Measurements from ENCODE around the gene DNAJC18. TPM values are rescaled to one million over a fixed set of nuclear protein-coding genes. Genes with fewer than 3 reads are reported as not detected.
A peak's percentile ranks its signal among the peaks of the same experiment; 100 is the strongest.

Gene DNAJC18
- total and polyA plus RNA-seq, 2 donors (not counting 1 experiment from before 2014, with no cell fraction given), result 2.0 to 13.6 TPM

- Mint-ChIP-seq H3K27me3 (no peaks in the 10 kb centered on the region), H3K9me3 (ENCODE audit: insufficient read depth) (no peaks in the 10 kb centered on the region), H3K27ac (no peak overlapping the region), H3K4me3 (no peak overlapping the region), H3K4me1 (peaks cover 2% of the 10 kb centered on the region)
- no peak overlapping the region for H2AFZ ChIP-seq (ENCODE audit: insufficient read depth, low read depth, low read length, poor library complexity, severe bottlenecking)
- no peak overlapping the region for H3K27ac ChIP-seq (ENCODE audit: low read length in 2 of 2)
- ATAC-seq (ENCODE audit: low read depth) (no peak), DNase-seq (no peak)
- POLR2A ChIA-PET, result no interaction called here
- no peaks in the 10 kb centered on the region for H3K27me3 ChIP-seq (replicated peaks in 1 of 4; ENCODE audit: control extremely low read depth in 1 of 4, control insufficient read depth in 3 of 4, insufficient read depth in 4 of 4, low read length in 3 of 4)
- no peak overlapping the region for H3K4me2 ChIP-seq (replicated peaks; ENCODE audit: low read depth, low read length, poor library complexity, severe bottlenecking)
- H3K36me3 ChIP-seq (replicated peaks in 1 of 2; ENCODE audit: control extremely low read depth in 1 of 2, control insufficient read depth in 1 of 2, extremely low read depth in 1 of 2, insufficient read depth in 2 of 2, low read length in 1 of 2), result peaks cover 0 to 8% of the 10 kb centered on the region in 2 experiments
- H3K9ac ChIP-seq (ENCODE audit: low read length), result no peak overlapping the region
- no peaks in the 10 kb centered on the region for H3K9me3 ChIP-seq (ENCODE audit: control extremely low read depth in 1 of 3, control insufficient read depth in 2 of 3, insufficient read depth in 1 of 3, low read length in 2 of 3)
- no peaks in the 10 kb centered on the region for H3K4me1 ChIP-seq (ENCODE audit: control insufficient read depth in 2 of 2, insufficient read depth in 2 of 2, low read length in 2 of 2)
- no peaks in the 10 kb centered on the region for H3K79me2 ChIP-seq (ENCODE audit: control insufficient read depth, insufficient read depth, low read length)
- CTCF ChIA-PET, result interaction anchor here (1.0 to 8.0 kb wide), 3 partner anchors 15 to 90 kb away, joined by 3 to 168 read pairs (median 4); no protein-coding TSS in a partner anchor
- 90% methylated on average over 4 of the region's 5 CpGs for WGBS (ENCODE audit: insufficient coverage)
- no peak for TF ChIP-seq EZH2 (IDR thresholded peaks at IDR 0.05; ENCODE audit: borderline replicate concordance, insufficient read depth, low read depth, low read length, poor library complexity, severe bottlenecking)
- TF ChIP-seq, protein P1, sequence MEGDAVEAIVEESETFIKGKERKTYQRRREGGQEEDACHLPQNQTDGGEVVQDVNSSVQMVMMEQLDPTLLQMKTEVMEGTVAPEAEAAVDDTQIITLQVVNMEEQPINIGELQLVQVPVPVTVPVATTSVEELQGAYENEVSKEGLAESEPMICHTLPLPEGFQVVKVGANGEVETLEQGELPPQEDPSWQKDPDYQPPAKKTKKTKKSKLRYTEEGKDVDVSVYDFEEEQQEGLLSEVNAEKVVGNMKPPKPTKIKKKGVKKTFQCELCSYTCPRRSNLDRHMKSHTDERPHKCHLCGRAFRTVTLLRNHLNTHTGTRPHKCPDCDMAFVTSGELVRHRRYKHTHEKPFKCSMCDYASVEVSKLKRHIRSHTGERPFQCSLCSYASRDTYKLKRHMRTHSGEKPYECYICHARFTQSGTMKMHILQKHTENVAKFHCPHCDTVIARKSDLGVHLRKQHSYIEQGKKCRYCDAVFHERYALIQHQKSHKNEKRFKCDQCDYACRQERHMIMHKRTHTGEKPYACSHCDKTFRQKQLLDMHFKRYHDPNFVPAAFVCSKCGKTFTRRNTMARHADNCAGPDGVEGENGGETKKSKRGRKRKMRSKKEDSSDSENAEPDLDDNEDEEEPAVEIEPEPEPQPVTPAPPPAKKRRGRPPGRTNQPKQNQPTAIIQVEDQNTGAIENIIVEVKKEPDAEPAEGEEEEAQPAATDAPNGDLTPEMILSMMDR (IDR thresholded peaks at IDR 0.05), result no peak
- intact Hi-C loops (cut with micrococcal nuclease), result no loop called here
- no peak overlapping the region for H3K4me3 ChIP-seq (ENCODE audit: control extremely low read depth in 1 of 5, extremely low read depth in 1 of 5, insufficient read depth in 1 of 5, low read depth in 2 of 5, low read length in 4 of 5)
- no peaks in the 10 kb centered on the region for H4K20me1 ChIP-seq (ENCODE audit: control insufficient read depth, insufficient read depth, low read length, poor library complexity, severe bottlenecking)
Observed at GRCh38 chr5:139425497-139425896, 13.8 kb downstream of the DNAJC18 start.

- ChIA-PET CTCF (interaction anchor here (0.5 to 8.0 kb wide), 54 partner anchors 8 to 1298 kb away, joined by 3 to 168 read pairs (median 4); partner anchors contain the start of genes DNAJC18, MATR3, PROB1 and SPATA24), POLR2A (interaction anchor here (0.6 to 0.7 kb wide), 3 partner anchors 95 to 220 kb away, joined by 3 to 4 read pairs (median 4); no protein-coding TSS in a partner anchor)
- Histone ChIP-seq H4K20me1 (ENCODE audit: control insufficient read depth, insufficient read depth, low read length, poor library complexity, severe bottlenecking) (no peaks in the 10 kb centered on the region), H3K79me2 (ENCODE audit: control insufficient read depth, insufficient read depth, low read length) (no peaks in the 10 kb centered on the region), H3K9me3 (ENCODE audit: control extremely low read depth in 1 of 3, control insufficient read depth in 2 of 3, insufficient read depth in 1 of 3, low read length in 2 of 3) (no peaks in the 10 kb centered on the region), H2AFZ (ENCODE audit: insufficient read depth, low read depth, low read length, poor library complexity, severe bottlenecking) (no peak overlapping the region), H3K9ac (ENCODE audit: low read length) (no peak overlapping the region), H3K27ac (ENCODE audit: low read length in 2 of 2) (no peak overlapping the region), H3K36me3 (replicated peaks in 1 of 2; ENCODE audit: control extremely low read depth in 1 of 2, control insufficient read depth in 1 of 2, extremely low read depth in 1 of 2, insufficient read depth in 2 of 2, low read length in 1 of 2) (peaks cover 6 to 12% of the 10 kb centered on the region in 2 experiments), H3K4me2 (replicated peaks; ENCODE audit: low read depth, low read length, poor library complexity, severe bottlenecking) (no peak overlapping the region), H3K4me3 (ENCODE audit: control extremely low read depth in 1 of 5, extremely low read depth in 1 of 5, insufficient read depth in 1 of 5, low read depth in 2 of 5, low read length in 4 of 5) (no peak overlapping the region), H3K27me3 (replicated peaks in 1 of 4; ENCODE audit: control extremely low read depth in 1 of 4, control insufficient read depth in 3 of 4, insufficient read depth in 4 of 4, low read length in 3 of 4) (no peaks in the 10 kb centered on the region), H3K4me1 (ENCODE audit: control insufficient read depth in 2 of 2, insufficient read depth in 2 of 2, low read length in 2 of 2) (no peaks in the 10 kb centered on the region)
- TF ChIP-seq, protein P1 (IDR thresholded peaks at IDR 0.05), result peak; percentile 88
- no peak for TF ChIP-seq EZH2 (IDR thresholded peaks at IDR 0.05; ENCODE audit: borderline replicate concordance, insufficient read depth, low read depth, low read length, poor library complexity, severe bottlenecking)
- Mint-ChIP-seq H3K27me3 (no peaks in the 10 kb centered on the region), H3K27ac (peak overlapping the region; percentile 38), H3K4me1 (peaks cover 2% of the 10 kb centered on the region), H3K4me3 (no peak overlapping the region), H3K9me3 (ENCODE audit: insufficient read depth) (no peaks in the 10 kb centered on the region)
- peak; percentile 80 for DNase-seq
- no CpG with 5 or more reads among the region's 5 CpGs for WGBS (ENCODE audit: insufficient coverage)
- intact Hi-C loops (cut with micrococcal nuclease), result loop anchor here (1.0 to 5.0 kb wide), 7 partner anchors 16 to 546 kb away; partner anchors contain the start of gene DNAJC18
- ATAC-seq (ENCODE audit: low read depth), result peak; percentile 95
Observed at GRCh38 chr5:139422307-139422893, 16.9 kb downstream of the DNAJC18 start.

Data from B cell (primary cell).